IPS-NIHi7 (cell line): ENCODE results near the gene MANBA.
A peak's percentile ranks its signal among the peaks of the same experiment; 100 is the strongest.
"Not testable (repeated sequence)": the region's sequence is repeated elsewhere in the genome, so short reads cannot be mapped to it uniquely, and the experiment has no call there.

Source experiments
- DNase-seq: peaks from one replicate; pipeline ENCODE4 v3.0.0; 2012; ENCODE audit warnings: mixed read lengths; ENCODE audit errors: extremely low spot score

The MANBA gene

DNA sequence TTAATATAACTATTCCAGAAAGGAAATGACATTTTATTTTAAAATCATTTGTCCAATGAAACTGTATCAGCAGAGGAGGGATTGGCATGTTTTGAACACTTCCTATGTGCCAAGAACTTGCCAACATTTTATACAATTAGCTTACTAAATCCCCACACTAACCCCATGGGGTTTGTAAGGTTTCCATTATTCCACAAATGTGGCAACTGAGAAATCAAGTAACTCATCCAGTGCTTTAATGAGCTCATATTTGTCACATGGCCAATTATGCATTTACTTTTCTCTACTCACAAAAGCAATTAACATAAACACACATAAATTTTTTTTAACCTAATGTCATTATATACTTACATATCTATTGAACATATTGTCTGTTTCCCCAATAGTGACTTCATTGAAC lies 37.3 kb downstream of the MANBA start:
- DNase-seq = no peak

GRCh38 chr4:102722740-102723139 lies 38.0 kb downstream of the MANBA start:
- no peak for DNase-seq

DNA sequence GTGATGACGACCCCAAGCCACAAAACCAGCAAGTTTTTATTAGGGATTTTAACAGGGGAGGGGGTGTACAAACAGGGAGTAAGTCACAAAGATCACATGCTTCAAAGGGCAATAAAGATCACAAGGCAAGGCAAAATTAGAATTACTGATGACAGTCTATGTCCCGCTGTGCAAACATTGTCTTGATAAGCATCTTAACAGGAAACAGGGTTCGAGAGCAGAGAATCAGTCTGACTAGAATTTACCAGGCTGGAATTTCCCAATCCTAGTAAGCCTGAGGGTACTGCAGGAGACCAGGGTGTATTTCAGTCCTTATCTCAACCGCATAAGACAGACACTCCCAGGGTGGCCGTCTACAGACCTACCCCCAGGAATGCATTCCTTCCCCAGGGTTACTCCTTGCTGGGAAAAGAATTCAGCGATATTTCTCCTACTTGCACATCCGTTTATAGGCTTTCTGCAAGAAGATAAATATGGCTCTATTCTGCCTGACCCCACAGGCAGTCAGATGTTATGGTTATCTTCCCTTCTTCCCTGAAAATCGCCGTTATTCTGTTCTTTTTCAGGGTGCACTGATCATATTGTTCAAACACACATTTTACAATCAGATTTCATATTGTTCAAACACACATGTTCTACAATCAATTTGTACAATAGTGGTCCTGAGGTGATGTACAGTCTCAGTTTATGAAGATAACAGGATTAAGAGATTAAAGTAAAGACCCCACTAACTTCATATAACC lies 41.8 kb downstream of the MANBA start:
- DNase-seq = not testable (repeated sequence)

DNA sequence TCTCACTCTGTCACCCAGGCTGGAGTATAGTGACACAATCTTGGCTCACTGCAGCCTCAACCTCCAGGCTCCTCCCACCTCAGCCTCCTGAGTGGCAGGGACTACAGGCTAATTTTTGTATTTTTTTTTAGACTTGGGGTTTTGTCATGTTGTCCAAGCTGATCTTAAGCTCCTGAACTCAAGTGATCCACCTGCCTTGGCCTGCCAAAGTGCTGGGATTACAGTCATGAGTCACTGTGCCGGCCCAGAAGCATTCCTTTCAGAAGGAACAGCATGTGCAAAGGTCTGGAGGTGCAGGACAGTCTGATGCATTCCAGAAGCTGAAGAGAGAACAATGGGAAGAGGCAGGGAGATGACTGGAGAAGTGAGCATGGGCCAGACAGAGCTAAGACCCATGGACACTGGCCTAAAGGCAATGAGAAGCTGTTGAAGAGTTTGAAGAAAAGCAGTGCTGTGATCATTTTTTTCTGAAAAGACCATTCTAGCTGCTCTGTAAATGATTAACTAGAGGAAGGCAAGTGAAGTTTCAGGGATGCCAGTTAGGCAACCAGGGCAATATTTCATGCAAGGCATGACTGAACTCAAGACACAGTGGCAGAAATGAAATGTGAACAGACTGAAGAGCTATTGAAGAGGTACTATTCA lies 43.2 kb downstream of the MANBA start:
- DNase-seq = no peak

DNA sequence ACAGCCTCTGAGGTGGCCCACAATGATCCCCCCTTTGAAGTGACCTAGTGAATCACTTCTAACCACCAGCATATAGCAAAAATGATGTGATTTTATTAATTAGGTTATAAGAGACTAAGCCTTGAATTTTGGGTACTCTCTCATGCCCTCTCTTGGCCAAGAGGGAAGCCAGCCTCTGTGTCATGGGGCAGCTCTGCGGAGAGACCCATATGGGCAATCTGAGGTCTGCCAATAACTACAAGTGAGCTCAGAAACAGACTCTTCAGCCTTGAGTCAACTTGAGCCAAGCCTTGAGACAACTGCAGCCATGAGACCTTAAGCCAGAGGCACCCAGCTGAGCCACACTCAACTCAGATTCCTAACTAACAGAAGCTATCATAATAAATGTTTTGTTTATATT lies 45.7 kb downstream of the MANBA start:
- peak; percentile 24 for DNase-seq

GRCh38 chr4:102713774-102714173 lies 47.0 kb downstream of the MANBA start:
- DNase-seq = not testable (repeated sequence)

DNA sequence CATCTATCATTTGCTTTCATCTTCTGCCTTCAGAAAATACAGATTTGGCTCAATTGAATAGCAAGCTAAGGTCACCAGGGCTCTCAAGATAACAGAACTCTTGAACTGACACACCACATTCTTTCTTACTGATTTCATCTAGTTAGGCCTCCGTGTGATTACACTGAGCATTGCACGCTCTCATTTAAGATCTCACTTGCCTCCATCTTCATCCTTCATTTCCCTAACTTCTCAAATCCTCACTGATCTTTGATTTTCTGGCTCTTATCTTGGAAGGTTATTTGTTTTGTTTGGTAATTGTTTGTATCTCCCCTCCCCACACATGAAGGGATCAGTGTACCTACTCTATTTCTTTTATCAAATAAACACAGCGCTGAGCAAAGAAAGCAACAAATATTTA lies 47.7 kb downstream of the MANBA start:
- peak; percentile 25 for DNase-seq

- no peak for DNase-seq
Observed at GRCh38 chr4:102710986-102711385, 49.8 kb downstream of the MANBA start.

GRCh38 chr4:102709060-102709459 lies 51.7 kb downstream of the MANBA start:
- DNase-seq = not testable (repeated sequence)

- no peak for DNase-seq
Observed at GRCh38 chr4:102707150-102707549, 53.6 kb downstream of the MANBA start.

GRCh38 chr4:102705391-102705935 lies 55.3 kb downstream of the MANBA start:
- peak; percentile 28 for DNase-seq

GRCh38 chr4:102696758-102697157 lies 64.0 kb downstream of the MANBA start:
- DNase-seq = no peak

- DNase-seq = no peak
Observed at GRCh38 chr4:102694791-102695190, 66.0 kb downstream of the MANBA start.

- DNase-seq = no peak
Observed at GRCh38 chr4:102693861-102694260, 66.9 kb downstream of the MANBA start.

- no peak for DNase-seq
Observed at GRCh38 chr4:102693262-102693850, 67.4 kb downstream of the MANBA start.

DNA sequence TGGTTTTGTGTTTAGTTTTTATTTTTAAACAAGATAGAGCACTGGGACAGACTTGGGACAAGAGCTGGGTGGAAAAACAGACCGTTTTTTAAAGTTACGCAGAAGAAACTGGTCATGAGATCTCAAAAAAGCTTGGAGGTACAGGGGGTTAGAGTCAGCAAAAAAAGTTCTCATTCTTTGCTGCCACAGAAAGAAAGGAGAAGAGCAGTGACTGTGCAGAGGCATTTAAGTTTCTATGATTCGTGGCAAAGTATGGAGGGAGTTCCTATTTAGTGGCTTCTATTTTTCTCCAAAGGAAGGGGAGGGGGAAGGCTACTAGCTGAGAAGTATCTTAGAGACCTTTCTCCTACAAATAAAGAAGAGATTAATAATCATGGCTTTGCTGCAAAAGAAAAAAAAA lies 68.3 kb downstream of the MANBA start:
- DNase-seq = no peak

DNA sequence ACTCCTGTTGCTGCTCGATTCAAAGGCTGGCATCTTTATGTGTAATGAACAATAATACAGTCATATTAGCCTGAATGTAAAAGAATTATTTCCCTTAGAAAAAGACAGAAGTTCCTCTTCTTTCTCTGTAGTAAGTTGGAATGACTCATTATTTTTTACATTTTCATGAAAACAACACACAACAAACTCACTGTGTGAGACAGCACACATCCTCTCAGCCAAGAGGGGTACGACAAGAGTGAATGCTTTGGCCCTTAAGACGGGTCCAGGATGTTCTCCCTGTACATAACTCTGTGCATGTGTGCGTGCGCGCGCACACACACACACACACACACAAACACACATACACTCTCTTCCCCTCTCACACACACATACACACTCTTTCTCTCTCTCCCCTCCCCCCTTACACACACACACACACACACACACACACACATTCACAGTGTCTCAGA lies 72.8 kb downstream of the MANBA start:
- DNase-seq = no peak

DNA sequence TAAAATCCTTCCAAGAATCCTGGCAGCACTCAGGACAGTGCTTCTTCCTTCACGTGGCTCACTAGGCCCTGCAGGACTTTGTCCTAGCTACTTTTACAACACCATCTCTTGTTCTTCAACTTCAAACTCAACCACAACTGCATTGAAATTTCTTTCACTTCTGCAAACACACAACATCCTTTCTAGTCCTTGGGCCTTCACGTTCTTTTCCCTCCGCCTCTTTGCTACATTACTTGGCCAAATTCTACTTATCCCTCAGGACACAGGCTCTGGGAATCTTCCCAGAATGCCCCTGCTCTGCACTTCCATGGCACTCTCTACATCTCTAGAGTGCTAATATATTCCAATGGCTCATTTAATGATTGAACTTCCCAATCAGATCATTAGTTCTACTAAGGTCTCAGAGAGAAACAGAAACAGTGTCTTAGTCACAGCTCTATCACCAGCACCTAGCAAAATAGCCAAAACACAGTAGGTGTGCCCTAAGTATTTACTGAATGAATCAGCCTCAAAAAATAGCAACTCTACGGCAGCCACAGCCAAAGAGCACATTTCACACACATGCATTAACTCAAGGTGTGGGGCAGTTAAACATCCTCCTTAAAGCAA lies 73.3 kb downstream of the MANBA start:
- DNase-seq = no peak

DNA sequence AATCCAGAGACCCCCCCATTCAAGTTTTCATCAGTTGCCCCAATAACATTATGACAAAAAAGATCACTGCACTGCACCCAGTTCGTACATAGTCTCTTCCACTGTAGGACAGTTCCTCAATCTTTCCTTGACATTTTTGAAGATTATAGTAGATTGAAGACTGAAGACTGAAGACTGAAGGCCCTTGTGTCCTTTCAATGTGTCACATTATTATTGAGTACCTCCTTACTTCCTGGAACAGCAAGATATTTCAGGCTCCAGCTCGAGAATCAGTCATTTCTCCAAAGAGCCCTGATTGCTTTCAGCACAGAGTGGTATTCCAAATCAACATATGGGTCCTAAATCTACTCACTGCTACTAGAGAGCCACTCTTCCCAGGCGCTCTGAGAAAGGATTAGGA lies 75.0 kb downstream of the MANBA start:
- no peak for DNase-seq

GRCh38 chr4:102684610-102685052 lies 76.1 kb downstream of the MANBA start:
- DNase-seq = no peak

- DNase-seq = no peak
Observed at GRCh38 chr4:102683881-102684609, 76.7 kb downstream of the MANBA start.
